Measurements from ENCODE around the gene UAP1L1. TPM values are rescaled to one million over a fixed set of nuclear protein-coding genes. Genes with fewer than 3 reads are reported as not detected.

The UAP1L1 gene
- total and polyA plus RNA-seq, 2 of the 8 experiments (the other 6 are each of a cell fraction or from before 2014, with no cell fraction given): 2.0 to 5.4 TPM

GRCh38 chr9:137116728-137117127 lies 39.4 kb downstream of the UAP1L1 start:
- WGBS, 2 experiments (ENCODE audit: extremely low coverage in 1 of 2, insufficient coverage in 1 of 2, insufficient read length in 1 of 2, insufficient replicate concordance in 2 of 2, low coverage in 1 of 2, low lambda C conversion rate in 2 of 2, missing lambda C conversion rate in 1 of 2): 87% methylated on average over 17 of the region's 17 CpGs; no CpG with 5 or more reads in 1 of the 2 experiments
- TF ChIP-seq E2F6 (IDR thresholded peaks at IDR 0.05): no peak
- no peak for TF ChIP-seq SAP30 (IDR thresholded peaks at IDR 0.05; ENCODE audit: insufficient read depth, insufficient replicate concordance, low read length)
- no peak for TF ChIP-seq SP1 (IDR thresholded peaks at IDR 0.05; ENCODE audit: low read depth, low read length)
- no peak for TF ChIP-seq RXRA (IDR thresholded peaks at IDR 0.05; ENCODE audit: insufficient read depth, low read depth, low read length)
- TF ChIP-seq BACH1 (IDR thresholded peaks at IDR 0.05; ENCODE audit: low read length): no peak
- no peak for TF ChIP-seq KDM5A (IDR thresholded peaks at IDR 0.05; ENCODE audit: low read length)
- no peak for TF ChIP-seq HDAC2 (IDR thresholded peaks at IDR 0.05; ENCODE audit: borderline replicate concordance in 1 of 2, low read depth in 2 of 2, low read length in 2 of 2)
- no peak for TF ChIP-seq SIN3A (conservative IDR thresholded peaks at IDR 0.05 in 1 of 2, IDR thresholded peaks at IDR 0.05 in 1 of 2; ENCODE audit: low read depth in 1 of 2, low read length in 2 of 2)
- TF ChIP-seq POU5F1 (IDR thresholded peaks at IDR 0.05; ENCODE audit: low read depth, low read length): no peak
- TF ChIP-seq TAF1 (IDR thresholded peaks at IDR 0.05; ENCODE audit: low read depth, low read length): no peak
- no peak for TF ChIP-seq TAF7 (optimal IDR thresholded peaks at IDR 0.05; ENCODE audit: borderline replicate concordance, low read depth, low read length)
- TF ChIP-seq GABPA (IDR thresholded peaks at IDR 0.05; ENCODE audit: borderline replicate concordance, insufficient read depth, low read length): no peak
- TF ChIP-seq SIRT6 (IDR thresholded peaks at IDR 0.05; ENCODE audit: low read length): no peak

More at GRCh38 chr9:137116728-137117127, 39.4 kb downstream of the UAP1L1 start:
- Histone ChIP-seq H4K8ac (ENCODE audit: extremely low read depth, insufficient read depth, low read length) (no peak overlapping the region), H3K56ac (replicated peaks; ENCODE audit: insufficient read length, low read depth, low read length) (no peak overlapping the region), H3K4ac (replicated peaks; ENCODE audit: insufficient read length, low read depth, low read length) (no peak overlapping the region), H3K27ac (ENCODE audit: low read depth, low read length) (no peak overlapping the region), H3K79me1 (ENCODE audit: low read depth, low read length) (no peaks in the 10 kb centered on the region), H2AK5ac (ENCODE audit: low read depth, low read length) (no peak overlapping the region), H2BK5ac (ENCODE audit: low read depth, low read length) (no peak overlapping the region), H2BK120ac (replicated peaks; ENCODE audit: low read depth, low read length) (no peak overlapping the region), H2BK15ac (ENCODE audit: low read length) (no peak overlapping the region), H2BK20ac (ENCODE audit: low read length) (no peak overlapping the region), H3K18ac (ENCODE audit: extremely low read depth, low read length) (no peak overlapping the region), H2AFZ (ENCODE audit: low read length) (no peak overlapping the region), H3K23ac (ENCODE audit: insufficient read length) (no peak overlapping the region), H4K20me1 (replicated peaks in 1 of 2; ENCODE audit: control insufficient read depth in 1 of 2, insufficient read depth in 2 of 2, low read length in 2 of 2) (peaks cover 0 to 4% of the 10 kb centered on the region in 2 experiments), H4K91ac (replicated peaks; ENCODE audit: insufficient read length, low read length) (no peak overlapping the region), H3K79me2 (ENCODE audit: control insufficient read depth in 1 of 2, insufficient read depth in 2 of 2, low read length in 2 of 2) (no peaks in the 10 kb centered on the region), H3K36me3 (ENCODE audit: control insufficient read depth in 2 of 4, insufficient read depth in 4 of 4, low read length in 3 of 4) (no peaks in the 10 kb centered on the region), H2BK12ac (ENCODE audit: low read depth, low read length) (no peak overlapping the region), H3K9ac (replicated peaks in 1 of 4; ENCODE audit: extremely low read depth in 1 of 4, low read depth in 3 of 4, low read length in 3 of 4) (no peak overlapping the region), H3K9me3 (ENCODE audit: insufficient read depth in 2 of 2, low read depth in 1 of 2, low read length in 1 of 2) (no peaks in the 10 kb centered on the region), H3K23me2 (ENCODE audit: low read depth, low read length) (peaks cover 3% of the 10 kb centered on the region; the same call in 1 of the 2 replicates), H3K27me3 (replicated peaks in 1 of 4; ENCODE audit: control insufficient read depth in 3 of 4, extremely low read depth in 1 of 4, insufficient read depth in 3 of 4, low read length in 3 of 4) (peaks cover 15 to 36% (median 30%) of the 10 kb centered on the region in 4 experiments), H3K4me2 (ENCODE audit: insufficient read depth in 1 of 2, low read depth in 2 of 2, low read length in 2 of 2) (no peak overlapping the region), H3K4me3 (ENCODE audit: extremely low read depth in 1 of 4, insufficient read depth in 2 of 4, low read depth in 3 of 4, low read length in 4 of 4) (no peak overlapping the region), H3K14ac (ENCODE audit: insufficient read length) (no peak overlapping the region), H3K4me1 (replicated peaks in 1 of 4; ENCODE audit: control insufficient read depth in 3 of 4, insufficient read depth in 4 of 4, low read length in 3 of 4) (peaks cover 0 to 7% (median under 1%) of the 10 kb centered on the region in 4 experiments; a peak in 3 of 7 replicates), H4K5ac (ENCODE audit: insufficient read length, low read depth, low read length) (no peak overlapping the region)
- ChIA-PET POLR2A (ENCODE audit: partially characterized antibody) (interaction anchor here (1.2 to 1.4 kb wide), 2 partner anchors 11 to 110 kb away, joined by 3 to 4 read pairs; partner anchors contain the start of gene RNF224), CTCF (ENCODE audit: partially characterized antibody) (interaction anchor here (1.4 to 2.5 kb wide), 2 partner anchors 11 to 120 kb away, joined by 5 read pairs; no protein-coding TSS in a partner anchor)
- no peak for DNase-seq (ENCODE audit: low read depth in 1 of 2, low spot score in 2 of 2)
- no peak for FAIRE-seq
